ENCODE measurements around the gene PSAT1.

DNA sequence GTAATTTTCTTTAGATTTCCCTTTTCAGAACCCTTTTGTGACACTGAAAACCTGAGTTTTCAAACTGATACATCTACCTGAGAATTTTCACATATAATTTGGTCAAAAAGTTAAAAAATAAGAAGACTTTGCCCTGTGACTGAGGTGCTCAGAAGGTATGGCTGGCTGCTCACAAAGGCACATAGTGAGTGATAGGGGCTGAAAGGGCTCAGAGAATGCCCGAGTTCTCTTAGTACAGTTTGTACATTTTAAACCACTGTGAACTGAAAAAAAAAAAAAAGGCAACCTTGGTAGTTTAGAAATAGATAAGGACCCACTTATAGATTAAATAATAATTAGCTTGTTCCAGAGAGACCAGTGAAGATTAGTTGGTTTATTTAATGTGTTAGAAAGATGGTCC lies 18.1 kb upstream of the PSAT1 start:
- TF ChIP-seq GATA3 (IDR thresholded peaks at IDR 0.05; ENCODE audit: low read depth, low read length) (no peak), GATA2 (IDR thresholded peaks at IDR 0.05; ENCODE audit: low read depth, low read length) (no peak)
